HCT116 (cell line): ENCODE measurements around the gene ZFR.

Experiments
- CTCF ChIP-seq, 3 experiments: fragments of 200-600 bp in 1 of 3; sonication (generic) in 1 of 3; IDR thresholded peaks in 2 of 3; conservative IDR thresholded peaks in 1 of 3; 2 replicates each; pipeline ENCODE4 v1.5.1; 2012 to 2017; ENCODE audit warnings: low read depth in 2 of 3, low read length in 2 of 3, antibody characterized with exemption in 1 of 3, borderline replicate concordance in 1 of 3, control low read depth in 1 of 3, mild to moderate bottlenecking in 1 of 3, mixed read lengths in 1 of 3, mixed run types in 1 of 3, moderate library complexity in 1 of 3; ENCODE audit not compliant: insufficient read depth in 1 of 3
- EZH2 ChIP-seq: fragments of 200-600 bp; sonication (generic); IDR thresholded peaks from 2 replicates; pipeline ENCODE4 v1.6.1; 2017; ENCODE audit warnings: antibody characterized with exemption, mixed run types
- JUND ChIP-seq: IDR thresholded peaks from 2 replicates; pipeline ENCODE4 v1.6.1; 2012
- MAX ChIP-seq: IDR thresholded peaks from 2 replicates; pipeline ENCODE4 v1.6.1; 2012
- POLR2A ChIP-seq: IDR thresholded peaks from 2 replicates; pipeline ENCODE4 v1.7.0; 2011; ENCODE audit warnings: borderline replicate concordance; ENCODE audit not compliant: insufficient read depth, insufficient read length; ENCODE audit errors: extremely low read depth
- ZFX ChIP-seq: fragments of 450-650 bp; IDR thresholded peaks from 2 replicates; pipeline ENCODE4 v1.6.1; 2017

GRCh38 chr5:32355686-32356085, 88.9 kb downstream of the ZFR start:
- TF ChIP-seq EZH2 (no peak), JUND (no peak), CTCF (IDR thresholded peaks at IDR 0.05 in 2 of 3, conservative IDR thresholded peaks at IDR 0.05 in 1 of 3; ENCODE audit: borderline replicate concordance in 1 of 3, insufficient read depth in 1 of 3, low read depth in 2 of 3, low read length in 2 of 3) (no peak), POLR2A (no peak), MAX (no peak), ZFX (no peak)
